HG03064 (cell line): ENCODE data around the gene KCNAB1.
A peak's percentile ranks its signal among the peaks of the same experiment; 100 is the strongest.
"Not testable (repeated sequence)": the region's sequence is repeated elsewhere in the genome, so short reads cannot be mapped to it uniquely, and the experiment has no call there.

Source experiments
- ATAC-seq: cut with Tn5 transposase; IDR thresholded peaks from one replicate; pipeline ENCODE4 v1.9.1; 2021; ENCODE audit warnings: low read depth; ENCODE audit not compliant: unreplicated experiment

KCNAB1 gene

DNA sequence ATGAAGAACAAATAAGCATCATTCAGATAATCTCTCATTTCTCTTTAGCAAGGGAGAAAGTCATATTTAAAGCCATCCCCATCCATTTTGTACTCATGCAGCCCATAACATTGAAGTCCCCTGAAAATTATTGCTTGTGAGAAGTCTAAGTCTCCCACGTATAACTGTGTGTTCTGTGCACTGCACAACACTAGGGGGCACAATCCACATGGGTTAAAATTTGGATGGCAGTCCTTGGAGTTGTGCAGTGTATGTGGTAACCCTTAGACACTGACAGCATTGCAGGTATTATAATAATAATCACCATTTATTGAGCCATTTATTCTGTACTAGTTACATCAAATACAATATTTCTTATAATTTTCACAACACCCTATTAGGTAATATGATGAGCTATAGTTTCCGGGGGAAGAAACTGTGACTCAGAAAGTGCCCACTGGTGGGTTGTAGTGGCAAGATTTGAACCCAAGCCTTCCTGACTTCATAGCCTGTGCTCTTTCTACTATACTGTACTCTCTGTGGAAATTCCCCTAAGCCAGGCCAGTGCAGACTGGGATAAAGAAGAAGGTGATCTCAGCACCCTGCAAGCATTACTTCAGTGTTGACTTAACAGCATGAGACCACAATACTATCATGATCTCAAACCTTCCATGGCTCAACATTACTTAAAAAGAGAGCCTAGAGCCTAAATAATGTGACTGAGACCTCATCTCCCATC, 15.7 kb downstream of the KCNAB1 start:
- ATAC-seq: no peak

- ATAC-seq: not testable (repeated sequence)
Measured at GRCh38 chr3:156137397-156137796, 17.0 kb downstream of the KCNAB1 start.

- no peak for ATAC-seq
Measured at GRCh38 chr3:156140001-156140595, 19.7 kb downstream of the KCNAB1 start.

DNA sequence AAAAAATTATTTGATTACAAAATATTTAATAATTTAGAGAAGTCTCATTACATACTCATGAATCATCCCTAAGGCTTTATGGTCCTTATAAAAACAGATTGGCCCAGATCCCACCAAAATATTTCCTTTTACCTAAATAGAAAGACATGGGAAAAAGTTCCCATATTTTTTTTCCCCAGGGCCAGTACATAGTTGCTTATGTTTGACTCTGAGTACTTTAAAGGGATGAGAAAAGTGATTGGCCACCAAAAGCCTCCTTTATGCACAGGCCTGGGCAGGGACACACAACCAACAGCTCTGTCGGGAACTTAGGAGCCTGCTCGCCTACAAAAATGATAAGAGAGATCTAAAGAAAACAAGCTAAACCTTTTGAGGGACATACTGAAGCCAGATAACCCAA, 22.3 kb downstream of the KCNAB1 start:
- ATAC-seq: no peak

GRCh38 chr3:156143136-156143535, 22.8 kb downstream of the KCNAB1 start:
- no peak for ATAC-seq

- no peak for ATAC-seq
Measured at GRCh38 chr3:156144060-156144459, 23.7 kb downstream of the KCNAB1 start.

DNA sequence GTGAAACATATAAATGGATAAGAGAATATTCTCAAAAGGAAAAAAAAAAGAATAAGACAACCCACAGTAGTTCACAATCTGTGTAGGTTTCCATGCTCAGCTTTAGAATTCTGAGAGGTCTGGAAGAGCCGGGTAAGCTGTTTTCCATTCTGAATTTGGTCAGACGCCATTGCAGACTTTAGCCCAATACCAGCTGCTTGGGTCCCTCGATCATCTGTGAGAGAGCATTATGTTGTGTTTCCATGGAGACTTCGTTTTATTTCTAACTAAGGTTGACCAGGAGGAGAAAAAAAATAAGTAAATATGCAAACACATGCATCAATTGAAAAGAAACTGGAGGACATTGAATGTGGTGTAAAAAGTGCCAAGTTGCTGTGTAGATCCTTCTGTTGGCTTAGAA, 25.5 kb downstream of the KCNAB1 start:
- ATAC-seq: no peak

GRCh38 chr3:156148345-156148945, 28.1 kb downstream of the KCNAB1 start:
- ATAC-seq: no peak

GRCh38 chr3:156148946-156149381, 28.6 kb downstream of the KCNAB1 start:
- ATAC-seq: no peak

- no peak for ATAC-seq
Measured at GRCh38 chr3:156149876-156150275, 29.5 kb downstream of the KCNAB1 start.

GRCh38 chr3:156150434-156151066, 30.2 kb downstream of the KCNAB1 start:
- ATAC-seq: no peak

DNA sequence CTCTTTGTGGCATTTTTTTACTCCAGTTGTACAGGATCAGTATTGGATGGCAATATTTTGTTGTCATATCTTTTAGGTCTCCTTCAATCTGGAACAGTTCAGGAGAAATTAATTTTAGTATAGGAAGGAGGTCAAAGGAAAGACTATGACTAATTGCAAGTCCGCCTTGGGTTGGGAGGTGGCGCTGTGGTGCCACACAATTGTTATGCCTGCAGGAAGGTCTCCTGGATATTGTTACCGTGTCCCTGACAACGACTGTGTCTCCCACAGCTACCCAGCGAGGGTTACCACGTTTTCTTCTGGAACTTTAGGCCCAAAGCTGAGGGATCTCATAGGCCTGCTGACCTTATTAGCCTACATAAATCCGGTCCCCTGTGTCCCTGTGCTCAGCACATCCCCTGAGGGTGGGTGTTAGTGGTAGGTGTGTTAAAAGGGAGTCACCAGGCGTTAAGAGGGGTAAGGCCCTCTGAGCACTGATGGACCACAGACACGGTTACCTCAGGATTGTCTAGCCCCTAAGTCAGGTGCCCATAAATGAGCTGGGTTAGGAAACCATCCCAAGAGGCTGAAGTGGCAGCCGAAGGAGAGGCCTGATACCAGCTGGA, 31.5 kb downstream of the KCNAB1 start:
- no peak for ATAC-seq

- no peak for ATAC-seq
Measured at GRCh38 chr3:156158656-156159295, 38.4 kb downstream of the KCNAB1 start.

- peak; percentile 73 for ATAC-seq
Measured at GRCh38 chr3:156160647-156161046, 40.3 kb downstream of the KCNAB1 start.

DNA sequence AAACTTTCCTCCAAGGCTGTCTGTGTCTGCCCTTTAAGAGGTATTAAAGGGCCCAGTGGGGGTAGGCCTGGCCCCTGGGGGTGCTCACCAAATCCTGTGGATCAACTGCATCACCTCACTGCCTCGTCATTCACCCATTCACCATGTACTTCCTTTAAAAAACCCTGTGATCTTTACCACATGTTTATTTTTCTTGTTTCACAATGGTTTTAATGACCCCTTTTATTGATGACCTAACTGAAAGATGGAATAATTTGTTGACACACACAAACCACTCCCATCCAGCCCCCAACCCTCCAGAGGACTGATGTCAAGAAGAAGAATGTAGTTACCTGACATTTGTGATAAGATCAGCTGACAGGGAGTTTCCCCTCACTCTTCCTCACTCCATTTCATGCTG, 40.8 kb downstream of the KCNAB1 start:
- no peak for ATAC-seq

DNA sequence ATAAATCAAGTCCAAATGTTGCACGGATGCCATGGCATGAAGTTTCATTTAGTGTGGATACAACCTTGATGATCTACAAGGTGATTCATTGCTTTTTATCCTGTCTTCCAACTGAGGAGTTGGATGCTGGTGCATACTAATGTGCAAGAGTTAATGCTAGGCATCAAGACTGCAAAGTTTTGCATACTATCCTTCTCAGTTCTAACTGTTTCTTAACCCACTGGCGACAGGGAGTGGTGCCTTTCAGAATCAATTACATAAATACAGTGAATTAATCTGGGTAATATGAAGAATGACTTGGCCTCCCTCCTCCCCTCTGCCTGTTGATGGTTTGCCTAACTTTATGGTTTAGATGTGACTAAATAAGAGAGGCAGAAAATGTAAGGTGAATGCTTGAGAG, 43.5 kb downstream of the KCNAB1 start:
- ATAC-seq: no peak

GRCh38 chr3:156166808-156167207, 46.4 kb downstream of the KCNAB1 start:
- no peak for ATAC-seq

DNA sequence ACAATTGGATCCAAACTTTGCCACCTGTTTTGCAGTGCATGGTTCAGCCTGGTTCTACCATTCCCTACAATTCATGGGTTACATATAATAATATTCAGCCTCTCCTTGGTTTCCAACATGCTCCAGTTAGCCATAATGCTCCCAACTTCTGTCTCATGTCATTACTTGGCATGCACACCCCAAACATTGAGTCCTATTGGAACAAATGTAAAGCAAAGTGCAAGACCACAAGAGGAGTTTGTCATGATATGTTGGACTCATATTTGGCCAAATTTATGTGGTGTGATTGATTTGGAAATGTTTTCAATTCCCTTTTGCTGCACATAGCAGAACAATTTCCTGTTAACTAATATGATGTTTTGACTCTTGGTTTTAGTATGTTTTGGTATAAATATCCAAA, 50.2 kb downstream of the KCNAB1 start:
- ATAC-seq: no peak

DNA sequence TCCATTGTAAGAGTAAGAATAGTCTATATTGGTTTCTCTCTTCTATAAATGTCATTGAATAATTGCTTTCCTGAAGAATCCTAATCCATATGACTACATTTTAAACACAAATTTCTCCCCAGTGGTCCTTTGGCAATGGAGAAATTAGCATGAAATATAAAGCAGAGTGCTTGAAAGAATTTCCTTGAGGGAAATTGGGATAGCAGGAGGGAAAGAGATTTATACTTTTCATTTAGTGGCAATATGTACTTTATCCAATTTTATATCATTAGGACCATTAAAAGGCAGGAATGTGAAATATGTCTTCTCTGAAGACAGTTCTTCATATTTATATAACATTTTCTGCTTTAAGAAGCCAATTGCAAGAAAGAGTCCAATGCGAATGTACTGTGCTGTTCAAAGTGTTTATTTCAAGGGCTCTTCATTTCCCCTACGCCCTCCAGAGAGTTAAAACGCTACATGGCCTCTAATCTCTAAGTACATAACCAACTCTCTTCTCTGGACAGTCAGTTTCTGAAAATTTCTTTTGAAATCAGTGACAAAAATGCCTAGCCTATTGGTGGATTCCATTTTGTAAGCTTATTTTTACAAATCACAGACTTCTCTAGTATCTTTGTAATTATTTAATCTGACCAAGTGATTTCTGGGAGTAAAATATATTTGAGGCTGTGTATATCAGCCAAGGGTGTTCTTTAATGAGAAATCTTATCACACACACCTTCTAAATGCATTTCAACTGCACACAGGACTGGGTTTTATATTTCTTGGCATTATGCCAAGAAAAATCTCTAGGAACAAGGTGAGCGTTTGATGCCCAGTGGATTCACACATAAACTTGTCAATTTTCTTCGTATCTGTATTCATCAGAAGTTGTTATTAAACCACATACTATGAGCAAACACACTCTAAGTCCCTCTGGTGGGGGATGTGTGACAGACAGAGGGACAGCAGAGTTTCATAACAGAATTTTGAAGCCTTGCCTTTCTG, 51.2 kb downstream of the KCNAB1 start:
- no peak for ATAC-seq
